ENCODE results near the gene SH3RF2.
"Not testable (repeated sequence)": the region's sequence is repeated elsewhere in the genome, so short reads cannot be mapped to it uniquely, and the experiment has no call there.

The SH3RF2 gene

DNA sequence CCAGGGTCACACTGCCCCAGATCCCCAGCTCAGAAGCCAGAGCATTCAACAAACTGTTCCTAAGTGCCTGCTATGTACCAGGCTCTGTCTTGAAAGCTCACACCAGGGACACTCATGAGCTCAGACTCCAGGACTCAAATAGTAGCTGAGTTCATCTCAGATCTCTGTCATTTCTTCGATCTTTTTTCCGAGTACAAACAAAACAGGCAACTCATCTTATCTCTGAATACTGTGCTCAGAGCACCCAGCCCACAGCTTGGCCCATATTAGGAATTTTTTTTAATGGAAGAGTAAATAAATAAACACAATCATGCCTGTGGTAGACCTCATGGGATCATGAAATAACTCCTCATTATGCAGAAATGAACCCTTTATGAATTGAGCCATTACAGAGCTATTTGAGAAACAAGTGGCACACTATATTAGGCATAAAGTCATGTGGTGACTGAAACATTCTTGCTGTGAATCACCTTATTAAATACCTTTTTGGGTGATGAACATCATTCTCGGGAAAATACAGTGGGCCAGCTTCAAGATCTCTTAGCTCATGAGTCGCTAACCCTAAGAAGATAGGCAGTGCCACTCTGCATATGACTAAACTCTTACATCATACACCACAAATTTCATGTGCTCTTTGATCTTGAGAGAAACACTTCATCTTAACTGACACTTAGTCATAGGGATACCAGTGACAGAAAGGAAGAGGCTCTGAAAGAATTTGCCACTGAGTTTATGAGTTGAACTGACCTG lies 9.9 kb downstream of the SH3RF2 start:
- DNase-seq (ENCODE audit: low read depth, low spot score): peak; percentile 81
- H3K27ac ChIP-seq: peak overlapping the region; percentile 71

DNA sequence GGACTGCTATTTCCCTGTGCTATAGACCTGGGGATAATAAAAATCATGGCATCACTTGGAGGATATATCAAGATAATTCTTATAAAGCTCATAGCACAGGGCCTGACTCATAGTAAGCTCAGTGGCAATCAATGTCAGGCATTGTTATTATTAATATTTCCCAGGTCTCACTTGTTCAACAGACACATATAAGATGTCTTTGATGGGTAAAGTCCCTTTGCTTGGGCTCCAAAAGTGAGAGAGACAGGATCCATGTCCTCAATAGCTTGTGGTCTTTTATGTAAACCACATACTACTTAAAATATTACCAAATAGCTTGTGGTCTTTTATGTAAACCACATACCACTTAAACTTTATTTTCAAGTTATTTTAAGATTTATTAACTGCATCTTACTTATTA lies 11.2 kb downstream of the SH3RF2 start:
- H3K27ac ChIP-seq: peak overlapping the region; percentile 71
- DNase-seq (ENCODE audit: low read depth, low spot score): no peak

DNA sequence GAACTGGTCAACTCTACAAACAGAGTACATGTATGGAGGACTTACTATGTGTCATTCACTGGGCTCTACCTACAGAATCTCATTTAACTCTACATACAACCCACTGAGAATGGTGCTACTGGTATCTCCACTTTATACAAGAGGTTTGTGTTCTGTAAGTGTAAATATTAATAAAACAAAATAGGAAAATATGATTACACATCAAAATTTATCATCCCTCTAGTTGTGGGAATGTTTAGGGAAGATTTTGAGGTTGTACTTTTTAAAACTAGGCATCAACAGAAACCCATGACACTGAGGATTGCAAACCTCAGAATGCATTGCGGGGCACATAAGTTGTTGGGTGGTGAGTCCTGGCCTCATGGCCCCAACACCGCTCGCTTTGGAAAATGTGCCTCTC lies 11.7 kb downstream of the SH3RF2 start:
- no peak for DNase-seq (ENCODE audit: low read depth, low spot score)
- no peak overlapping the region for H3K27ac ChIP-seq

DNA sequence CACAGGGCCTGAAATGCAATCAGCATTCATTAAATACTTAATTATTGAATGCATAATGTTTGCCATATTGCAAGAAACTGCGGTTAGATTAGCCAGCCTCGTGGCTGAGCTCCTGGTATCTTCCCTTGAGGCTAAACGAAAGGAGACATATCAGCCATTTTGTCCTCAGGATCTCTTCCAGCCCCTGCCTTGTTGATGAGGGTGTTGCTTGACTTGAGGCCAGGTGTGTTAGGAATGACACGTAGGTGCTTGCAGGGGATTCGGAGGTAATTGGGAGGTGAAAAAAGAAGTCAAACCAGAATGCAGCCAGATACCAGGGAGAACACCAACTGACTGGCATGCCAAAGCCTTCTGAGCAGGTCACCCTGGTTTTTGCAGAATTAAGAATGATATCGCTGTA lies 12.5 kb downstream of the SH3RF2 start:
- H3K27ac ChIP-seq: peak overlapping the region; percentile 2

DNA sequence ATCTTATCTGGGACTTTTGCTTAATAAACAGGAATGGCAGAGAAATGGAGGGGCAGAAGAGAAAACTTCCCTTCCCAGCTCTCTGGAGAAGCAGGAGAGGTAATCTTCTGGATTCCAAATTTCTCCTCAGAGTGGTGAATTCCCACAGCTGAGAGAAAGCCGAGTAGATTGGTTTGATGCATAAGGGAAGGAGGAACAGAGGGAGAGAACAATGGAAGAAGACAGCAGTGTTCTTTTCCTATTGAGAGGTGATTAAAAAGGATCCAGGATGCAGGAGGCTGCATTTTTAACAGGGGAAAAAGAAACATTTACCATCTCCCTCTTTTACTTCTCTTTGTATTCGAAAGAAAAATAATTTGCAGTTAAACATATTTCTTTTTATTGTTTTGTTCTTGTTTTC lies 13.1 kb downstream of the SH3RF2 start:
- DNase-seq (ENCODE audit: low read depth, low spot score): no peak
- no peak overlapping the region for H3K27ac ChIP-seq

More for the DNA sequence above, 12.5 kb downstream of the SH3RF2 start:
- DNase-seq (ENCODE audit: low read depth, low spot score): peak; percentile 14

DNA sequence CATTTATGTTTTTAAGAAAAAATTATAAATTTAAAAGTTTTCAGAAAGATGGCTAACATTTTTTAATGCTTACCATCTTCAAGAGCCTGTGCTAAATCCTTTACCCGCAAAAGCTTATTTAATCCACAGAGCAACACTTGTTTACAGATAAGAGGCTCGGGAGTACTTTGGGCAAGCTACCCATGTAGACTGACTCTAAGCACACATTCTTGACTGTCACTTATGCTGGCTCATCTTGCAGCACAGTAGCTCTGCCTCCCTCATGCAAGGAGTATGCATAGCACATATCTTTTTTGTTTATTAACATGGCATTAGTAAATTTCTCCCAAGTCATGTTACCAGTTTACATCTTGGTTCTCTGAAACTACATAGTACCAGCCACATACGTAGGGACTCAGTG lies 14.7 kb downstream of the SH3RF2 start:
- no peak for DNase-seq (ENCODE audit: low read depth, low spot score)

DNA sequence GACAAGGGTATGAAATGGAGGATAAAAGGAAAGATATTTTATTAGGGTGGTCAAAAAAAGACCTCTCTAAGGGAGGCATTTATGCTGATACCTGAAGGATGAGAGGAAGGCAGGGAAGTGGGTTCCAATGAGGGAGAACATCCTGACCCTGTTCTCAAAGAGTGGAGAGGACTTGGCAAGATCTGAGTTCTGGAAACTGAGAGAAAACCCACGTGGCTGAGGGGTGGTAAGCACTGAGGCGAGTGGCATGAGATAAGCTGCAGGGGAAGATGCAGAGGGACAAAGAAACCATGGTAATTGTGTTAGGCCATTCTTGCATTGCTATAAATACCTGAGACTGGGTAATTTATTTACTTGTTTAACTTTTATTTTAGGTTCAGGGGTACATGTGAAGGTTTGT lies 16.8 kb downstream of the SH3RF2 start:
- no peak overlapping the region for H3K27ac ChIP-seq
- no peak for DNase-seq (ENCODE audit: low read depth, low spot score)

More for the DNA sequence above, 14.7 kb downstream of the SH3RF2 start:
- H3K27ac ChIP-seq: no peak overlapping the region

DNA sequence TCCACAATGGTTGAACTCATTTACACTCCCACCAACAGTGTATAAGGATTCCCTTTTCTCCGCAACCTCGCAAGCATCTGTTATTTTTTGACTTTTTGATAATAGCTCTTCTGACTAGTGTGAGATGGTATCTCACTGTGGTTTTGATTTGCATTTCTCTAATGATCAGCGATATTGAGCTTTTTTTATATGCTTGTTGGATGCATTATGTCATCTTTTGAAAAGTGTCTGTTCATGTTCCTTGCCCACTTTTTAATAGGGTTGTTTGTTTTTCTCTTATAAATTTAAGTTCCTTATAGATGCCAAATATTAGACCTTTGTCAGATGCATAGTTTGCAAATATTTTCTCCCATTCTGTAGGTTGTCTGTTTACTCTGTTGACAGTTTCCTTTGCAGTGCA lies 17.8 kb downstream of the SH3RF2 start:
- not testable (repeated sequence) for H3K27ac ChIP-seq; DNase-seq (ENCODE audit: low read depth, low spot score)

DNA sequence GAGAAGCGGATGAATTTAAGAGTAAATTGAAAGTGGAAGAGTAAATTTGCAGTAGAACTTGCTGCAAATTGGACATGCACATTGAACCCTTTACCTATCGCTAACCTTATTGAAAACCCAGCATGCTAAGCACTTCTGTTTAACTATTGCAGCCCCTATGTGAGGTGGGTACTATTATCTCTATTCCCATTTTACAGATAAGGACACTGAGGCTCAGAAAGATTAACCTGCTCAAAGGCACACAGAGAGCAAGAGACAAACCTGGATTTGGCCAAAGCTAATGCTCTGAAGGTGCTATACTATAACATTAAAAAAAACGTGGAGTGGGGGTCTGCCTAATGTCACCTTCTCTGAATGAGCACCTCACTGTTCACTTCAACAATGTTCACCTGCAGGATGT lies 21.0 kb downstream of the SH3RF2 start:
- DNase-seq (ENCODE audit: low read depth, low spot score): no peak
- H3K27ac ChIP-seq: no peak overlapping the region

DNA sequence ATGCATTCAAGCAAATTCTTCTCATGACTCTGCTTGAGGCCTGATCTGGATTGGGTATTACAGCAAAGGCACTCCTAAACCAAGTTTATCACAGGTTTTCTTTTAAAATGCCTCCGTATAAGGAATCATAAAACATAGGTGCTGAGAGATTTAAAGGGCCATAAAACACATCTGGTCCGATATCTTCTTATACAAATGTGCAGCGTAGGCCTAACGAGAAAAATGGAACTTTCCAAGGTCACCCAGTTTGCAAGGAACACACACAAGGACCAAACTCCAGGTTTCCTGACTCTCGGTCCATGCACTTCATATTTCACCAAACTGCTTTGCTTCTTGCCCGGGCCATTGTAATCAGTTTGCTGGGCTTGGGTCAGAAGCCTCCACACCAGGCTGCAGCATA lies 22.1 kb downstream of the SH3RF2 start:
- no peak overlapping the region for H3K27ac ChIP-seq
- no peak for DNase-seq (ENCODE audit: low read depth, low spot score)

DNA sequence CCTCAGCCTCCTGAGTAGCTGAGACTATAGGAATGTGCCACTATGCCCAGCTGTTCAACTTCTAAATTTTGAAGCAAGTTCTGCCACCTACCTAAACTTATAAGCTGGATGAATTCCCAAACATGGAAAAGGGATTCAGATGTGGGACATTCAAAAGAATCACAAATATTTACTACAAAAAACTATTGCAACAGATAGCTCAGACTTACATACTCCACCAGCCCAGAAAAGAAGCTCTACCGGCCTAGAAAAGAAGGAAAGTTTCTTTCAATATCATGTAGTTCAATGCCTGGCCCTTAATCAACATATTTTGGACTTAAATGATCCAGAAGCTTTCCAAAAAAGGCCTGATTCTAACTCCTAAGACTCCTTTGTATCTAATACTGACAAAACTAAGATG lies 23.8 kb downstream of the SH3RF2 start:
- no peak for DNase-seq (ENCODE audit: low read depth, low spot score)
- peak overlapping the region; percentile 48 for H3K27ac ChIP-seq

DNA sequence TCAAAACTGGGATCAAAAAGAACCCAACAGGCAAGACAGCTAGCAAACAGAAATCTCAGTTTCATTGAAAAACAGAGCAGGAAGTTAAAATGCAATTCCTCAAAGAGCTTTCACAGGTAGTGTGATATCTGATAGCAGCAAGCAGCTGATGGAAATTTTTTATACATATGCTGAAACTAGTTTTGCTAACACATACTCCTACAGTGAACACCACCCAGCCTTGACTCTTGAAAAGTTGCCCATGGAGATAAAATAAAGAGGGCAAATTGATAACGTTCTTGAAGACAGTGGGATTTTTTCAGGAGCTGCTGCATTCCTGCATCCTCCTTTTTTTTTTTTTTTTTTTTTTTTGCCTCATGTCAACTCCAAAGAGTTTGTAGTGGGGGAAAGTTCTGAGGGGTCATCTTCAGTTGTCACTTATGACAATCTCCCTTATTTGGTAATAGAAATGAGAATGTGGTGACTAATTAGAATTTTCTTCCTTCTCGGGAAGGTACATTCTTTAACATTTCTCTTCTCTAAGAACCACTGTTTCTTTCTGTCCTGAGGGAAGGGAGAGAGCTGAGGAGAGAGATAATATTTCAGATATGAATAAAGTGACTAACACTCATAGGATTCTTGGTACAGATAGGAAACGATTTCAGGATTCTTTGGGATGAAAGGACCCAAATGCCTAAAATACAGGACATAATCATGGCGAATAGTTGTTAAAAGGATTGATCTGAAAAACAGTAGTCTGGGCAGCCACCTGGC lies 24.6 kb downstream of the SH3RF2 start:
- no peak for DNase-seq (ENCODE audit: low read depth, low spot score)
- peak overlapping the region; percentile 48 for H3K27ac ChIP-seq

DNA sequence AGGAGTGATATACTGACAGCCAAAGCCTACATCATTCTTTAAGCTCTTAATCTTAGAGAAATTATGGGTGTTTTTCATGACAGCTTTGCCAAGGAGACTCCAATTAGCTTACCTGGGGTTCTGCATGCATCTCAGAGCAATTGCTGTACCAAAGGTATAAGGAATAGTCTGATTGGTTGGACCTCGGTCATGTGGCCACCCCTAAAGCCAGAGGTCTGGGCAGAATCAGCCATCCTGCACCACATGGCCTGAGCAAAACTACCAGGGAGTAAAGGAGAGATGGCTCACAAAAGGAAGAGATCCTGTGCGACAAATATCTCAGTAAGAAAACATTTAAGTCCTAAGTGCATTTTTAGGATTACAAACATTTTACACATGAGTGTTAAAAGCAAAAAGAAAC lies 25.6 kb downstream of the SH3RF2 start:
- no peak for DNase-seq (ENCODE audit: low read depth, low spot score)
- no peak overlapping the region for H3K27ac ChIP-seq

DNA sequence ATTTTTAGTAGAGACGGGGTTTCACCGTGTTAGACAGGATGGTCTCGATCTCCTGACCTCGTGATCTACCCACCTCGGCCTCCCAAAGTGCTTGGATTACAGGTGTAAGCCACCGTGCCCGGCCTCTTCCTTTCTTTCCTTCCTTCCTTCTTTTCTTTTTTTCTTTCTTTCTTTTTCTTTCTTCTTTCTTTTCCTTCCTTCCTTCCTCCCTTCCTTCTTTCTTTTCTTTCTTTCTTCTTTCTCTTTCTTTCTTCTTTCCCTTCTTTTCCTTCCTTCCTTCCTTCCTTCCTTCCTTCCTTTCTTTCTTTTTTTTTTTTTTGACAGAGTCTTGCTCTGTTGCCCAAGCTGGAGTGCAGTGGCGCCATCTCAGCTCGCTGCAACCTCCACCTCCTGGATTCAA lies 27.6 kb downstream of the SH3RF2 start:
- not testable (repeated sequence) for H3K27ac ChIP-seq; DNase-seq (ENCODE audit: low read depth, low spot score)

DNA sequence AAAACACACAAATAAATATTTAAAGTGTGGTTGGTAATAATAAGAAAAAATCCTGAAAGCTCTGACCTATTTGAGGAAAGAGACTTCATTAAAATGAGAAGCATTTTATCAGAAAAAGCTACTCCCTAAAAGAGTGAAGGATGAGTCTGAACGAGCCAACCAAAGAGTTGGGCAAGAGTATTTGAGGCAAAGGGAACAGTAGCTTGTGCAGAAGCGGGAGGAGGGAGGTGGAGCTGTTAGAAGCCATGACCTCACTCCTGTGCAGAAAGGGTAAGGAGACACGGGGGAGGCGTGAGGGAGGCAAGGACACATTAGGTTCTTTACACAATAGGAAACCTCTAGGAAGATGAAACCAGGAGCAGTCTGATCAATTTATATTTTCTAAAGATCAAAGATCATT lies 29.4 kb downstream of the SH3RF2 start:
- no peak overlapping the region for H3K27ac ChIP-seq
- DNase-seq (ENCODE audit: low read depth, low spot score): no peak

DNA sequence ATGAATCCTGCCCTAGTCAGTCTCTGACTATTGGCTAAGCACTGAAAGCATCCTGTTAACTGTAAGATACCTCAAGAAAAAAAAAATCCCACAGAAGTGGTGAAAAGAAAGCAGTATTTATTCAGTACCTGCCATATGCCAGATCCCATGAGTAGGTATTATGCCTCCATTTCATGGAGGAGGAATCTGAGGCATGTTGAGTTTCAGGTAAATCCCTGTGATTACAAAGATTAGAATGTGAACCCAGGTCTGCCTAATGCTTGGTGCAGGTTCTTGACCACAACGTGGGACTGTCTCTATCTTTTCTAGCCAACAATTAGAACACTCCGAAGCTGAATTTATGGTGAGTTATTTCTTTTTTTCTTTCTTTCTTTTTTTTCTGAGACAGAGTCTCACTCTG lies 30.9 kb downstream of the SH3RF2 start:
- DNase-seq (ENCODE audit: low read depth, low spot score): no peak
- no peak overlapping the region for H3K27ac ChIP-seq

DNA sequence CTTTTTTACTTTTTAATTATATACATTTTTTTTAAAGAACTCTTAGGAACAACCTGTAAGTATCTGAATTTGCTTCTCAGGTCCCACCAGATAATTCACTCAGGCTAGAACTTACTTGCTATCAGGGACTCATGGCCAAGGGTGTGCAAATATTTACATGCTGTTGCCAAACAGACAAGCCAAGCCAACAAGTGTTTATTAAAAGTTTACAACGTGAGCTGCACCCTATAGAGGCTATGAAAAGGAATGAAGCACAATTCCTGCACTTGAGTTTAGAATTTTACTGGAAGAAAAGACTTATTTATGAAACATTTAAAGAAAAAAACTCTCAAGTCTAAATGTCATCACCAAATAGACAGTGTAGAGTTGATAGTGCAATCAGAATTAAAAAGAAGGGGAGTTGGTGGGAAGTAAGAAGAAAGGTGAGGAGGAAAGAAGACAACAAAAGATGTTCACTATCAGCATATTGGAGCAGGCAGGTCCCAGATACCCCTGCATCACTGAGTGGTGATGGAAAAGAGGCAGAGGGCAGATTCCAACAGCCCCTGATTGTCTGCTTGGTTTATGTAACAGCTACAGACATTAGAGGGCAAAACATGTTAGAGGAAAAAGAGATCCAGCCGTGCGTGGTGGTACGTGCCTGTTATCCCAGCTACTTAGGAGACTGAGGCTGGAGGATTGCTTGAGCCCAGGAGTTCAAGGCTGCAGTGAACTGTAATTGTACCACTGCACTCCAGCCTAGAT lies 32.8 kb downstream of the SH3RF2 start:
- no peak for DNase-seq (ENCODE audit: low read depth, low spot score)
- H3K27ac ChIP-seq: no peak overlapping the region

DNA sequence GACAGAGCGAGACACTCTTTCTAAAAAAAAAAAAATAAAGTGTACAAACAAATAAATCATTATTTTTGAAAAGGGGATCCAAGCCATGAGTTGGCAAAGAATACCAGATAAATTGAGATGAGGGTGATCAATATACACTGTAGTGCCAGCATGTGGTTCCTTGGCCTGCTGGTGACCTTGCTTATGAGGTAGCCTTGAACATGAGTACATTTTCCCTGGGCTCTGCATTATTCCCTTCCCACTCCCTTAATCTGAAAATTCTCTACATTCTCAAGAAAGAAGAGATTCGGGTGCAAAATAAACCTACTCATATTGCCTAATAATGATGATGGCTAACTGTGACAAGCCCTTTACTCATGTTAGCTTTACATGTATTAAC lies 33.3 kb downstream of the SH3RF2 start:
- no peak for DNase-seq (ENCODE audit: low read depth, low spot score)

DNA sequence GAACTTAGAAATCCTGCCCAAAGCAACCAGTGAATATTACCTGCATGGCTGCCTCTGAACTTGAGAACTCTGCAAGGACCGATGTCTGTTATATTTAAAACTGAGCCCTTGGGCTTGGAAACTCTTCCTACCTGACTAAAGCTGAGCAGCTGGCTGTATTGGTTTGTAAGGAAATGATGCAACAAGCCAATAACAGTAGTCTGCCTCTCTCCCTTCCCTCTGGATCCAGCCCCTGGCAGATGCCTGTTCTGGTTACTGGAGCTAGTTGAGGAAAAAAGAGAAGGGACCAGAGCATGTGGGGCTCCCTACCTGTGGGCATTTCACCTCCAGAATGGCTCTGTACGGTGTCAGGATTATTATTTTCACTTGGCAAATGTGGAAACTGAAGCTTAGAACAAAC lies 34.7 kb downstream of the SH3RF2 start:
- DNase-seq (ENCODE audit: low read depth, low spot score): no peak
- peak overlapping the region; percentile 51 for H3K27ac ChIP-seq

More for the DNA sequence above, 33.3 kb downstream of the SH3RF2 start:
- no peak overlapping the region for H3K27ac ChIP-seq

DNA sequence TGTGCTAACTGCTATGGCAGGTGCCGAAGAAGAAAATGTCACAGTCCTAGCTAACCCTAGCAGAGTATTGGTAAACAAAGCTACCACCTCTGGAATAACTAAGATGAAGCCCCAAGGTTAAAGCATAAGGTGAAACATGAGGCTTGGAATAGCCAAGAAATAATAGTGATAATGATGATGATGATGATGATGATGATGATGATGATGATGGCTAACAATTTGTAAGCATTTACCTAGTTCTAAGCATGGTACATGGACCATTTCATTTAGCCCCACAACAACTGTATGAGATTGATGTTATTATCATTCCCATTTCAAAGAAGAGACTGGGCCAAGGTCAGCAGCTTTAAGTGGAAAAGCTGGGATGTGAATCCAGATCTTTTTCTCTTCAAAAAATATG lies 35.3 kb downstream of the SH3RF2 start:
- DNase-seq (ENCODE audit: low read depth, low spot score): no peak
- peak overlapping the region; percentile 51 for H3K27ac ChIP-seq

DNA sequence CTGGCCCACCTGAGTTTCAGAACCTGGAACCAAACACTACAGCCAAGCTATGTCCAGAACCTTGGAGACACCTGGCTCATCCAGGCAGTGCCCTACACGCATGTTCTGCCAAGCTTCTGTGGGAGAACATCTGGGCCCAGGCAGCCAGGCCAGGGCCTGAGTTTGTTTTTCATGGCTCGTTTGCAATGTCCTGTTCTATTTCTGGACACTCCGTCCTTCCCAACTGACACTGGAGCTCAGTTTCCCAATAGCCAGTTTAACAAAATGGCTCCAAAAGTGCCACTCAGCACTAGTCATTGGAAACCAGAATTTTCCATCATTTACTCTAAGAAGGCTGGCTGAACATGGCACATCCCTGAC lies 38.6 kb downstream of the SH3RF2 start:
- DNase-seq (ENCODE audit: low read depth, low spot score): no peak
- peak overlapping the region; percentile 59 for H3K27ac ChIP-seq

All from epithelial cell of prostate (primary cell).